Measurements from ENCODE around the gene RPL22. TPM values are rescaled to one million over a fixed set of nuclear protein-coding genes. Genes with fewer than 3 reads are reported as not detected.
A peak's percentile ranks its signal among the peaks of the same experiment; 100 is the strongest.

The RPL22 gene
- total and polyA plus RNA-seq, 4 donors: 38.9 to 105 (median 77.3) TPM

GRCh38 chr1:6200188-6200809, 904 bp upstream of the RPL22 start:
- peak overlapping the region in 1 of 2 donors; percentile 45 for H3K9ac ChIP-seq (ENCODE audit: low read depth in 1 of 2, low read length in 2 of 2)
- no peak for DNase-seq (ENCODE audit: low spot score)
- WGBS: 83% methylated on average over 10 of the region's 10 CpGs
- no peak for TF ChIP-seq MAX (IDR thresholded peaks at IDR 0.05)
- H3K4me1 ChIP-seq (ENCODE audit: control insufficient read depth in 4 of 4, insufficient read depth in 4 of 4, low read length in 3 of 4): peaks cover 10 to 34% (median 27%) of the 10 kb centered on the region in 4 donors
- H3K36me3 ChIP-seq (ENCODE audit: control insufficient read depth in 4 of 4, insufficient read depth in 3 of 4, low read depth in 1 of 4, low read length in 3 of 4): peaks cover 0 to 12% (median 9%) of the 10 kb centered on the region in 4 donors
- H3K27ac ChIP-seq (ENCODE audit: low read depth in 1 of 2, low read length in 2 of 2): no peak overlapping the region
- no peaks in the 10 kb centered on the region for H3K9me3 ChIP-seq (ENCODE audit: control insufficient read depth in 4 of 4, low read length in 3 of 4)
- H3K4me3 ChIP-seq (ENCODE audit: low read depth in 1 of 3, low read length in 3 of 3): peak overlapping the region; percentile 39 to 94 (median 40)
- no peaks in the 10 kb centered on the region for H3K27me3 ChIP-seq (ENCODE audit: control insufficient read depth in 4 of 4, insufficient read depth in 4 of 4, low read length in 3 of 4)

- WGBS: under 1% methylated on average over 31 of the region's 31 CpGs
- H3K36me3 ChIP-seq (ENCODE audit: control insufficient read depth in 4 of 4, insufficient read depth in 3 of 4, low read depth in 1 of 4, low read length in 3 of 4): peaks cover 3 to 22% (median 17%) of the 10 kb centered on the region in 4 donors
- no peaks in the 10 kb centered on the region for H3K27me3 ChIP-seq (ENCODE audit: control insufficient read depth in 4 of 4, insufficient read depth in 4 of 4, low read length in 3 of 4)
- H3K4me3 ChIP-seq (ENCODE audit: low read depth in 1 of 3, low read length in 3 of 3): peak overlapping the region; percentile 81 to 99 (median 94)
- peak overlapping the region; percentile 94 for H3K9ac ChIP-seq (ENCODE audit: low read depth in 1 of 2, low read length in 2 of 2)
- DNase-seq (ENCODE audit: low spot score): peak; percentile 41
- no peaks in the 10 kb centered on the region for H3K9me3 ChIP-seq (ENCODE audit: control insufficient read depth in 4 of 4, low read length in 3 of 4)
- peaks cover 7 to 28% (median 21%) of the 10 kb centered on the region in 4 donors for H3K4me1 ChIP-seq (ENCODE audit: control insufficient read depth in 4 of 4, insufficient read depth in 4 of 4, low read length in 3 of 4)
- peak overlapping the region; percentile 75 to 86 for H3K27ac ChIP-seq (ENCODE audit: low read depth in 1 of 2, low read length in 2 of 2)
- TF ChIP-seq HNF4G (IDR thresholded peaks at IDR 0.05) (no peak), SP1 (IDR thresholded peaks at IDR 0.05) (no peak), REST (IDR thresholded peaks at IDR 0.05) (no peak), GABPA (IDR thresholded peaks at IDR 0.05 in 1 of 2, conservative IDR thresholded peaks at IDR 0.05 in 1 of 2) (no peak), ATF3 (IDR thresholded peaks at IDR 0.05) (no peak), TAF1 (conservative IDR thresholded peaks at IDR 0.05) (no peak), CTCF (IDR thresholded peaks at IDR 0.05; ENCODE audit: low read depth, low read length, missing input control) (no peak), RAD21 (IDR thresholded peaks at IDR 0.05) (no peak), HNF4A (conservative IDR thresholded peaks at IDR 0.05) (no peak), NR2F2 (IDR thresholded peaks at IDR 0.05) (no peak)
Measured at GRCh38 chr1:6198646-6199297, 623 bp downstream of the RPL22 start.
